ENCODE data around the gene PBX1. TPM values are rescaled to one million over a fixed set of nuclear protein-coding genes. Genes with fewer than 3 reads are reported as not detected.

Gene PBX1
- total and polyA plus RNA-seq, 4 donors: 2.2 to 17.3 (median 5.1) TPM

- no peaks in the 10 kb centered on the region for H3K9me3 ChIP-seq (ENCODE audit: control insufficient read depth in 4 of 4, low read length in 3 of 4)
- no peak overlapping the region for H3K27ac ChIP-seq (ENCODE audit: low read depth in 1 of 2, low read length in 2 of 2)
- DNase-seq (ENCODE audit: low spot score): no peak
- no peak overlapping the region for H3K9ac ChIP-seq (ENCODE audit: low read depth in 1 of 2, low read length in 2 of 2)
- no peaks in the 10 kb centered on the region for H3K27me3 ChIP-seq (ENCODE audit: control insufficient read depth in 4 of 4, insufficient read depth in 4 of 4, low read length in 3 of 4)
- no peak for TF ChIP-seq GABPA (IDR thresholded peaks at IDR 0.05 in 1 of 2, conservative IDR thresholded peaks at IDR 0.05 in 1 of 2)
- no peak for TF ChIP-seq HNF4G (IDR thresholded peaks at IDR 0.05)
- no peak for TF ChIP-seq NR2F2 (IDR thresholded peaks at IDR 0.05)
- no peak for TF ChIP-seq SP1 (IDR thresholded peaks at IDR 0.05)
- TF ChIP-seq EGR1 (IDR thresholded peaks at IDR 0.05; ENCODE audit: low read depth in 2 of 2): no peak
- no peak for TF ChIP-seq MAX (IDR thresholded peaks at IDR 0.05)
- no peak for TF ChIP-seq RXRA (IDR thresholded peaks at IDR 0.05)
- TF ChIP-seq CTCF (IDR thresholded peaks at IDR 0.05; ENCODE audit: low read depth, low read length, missing input control): no peak
- TF ChIP-seq YY1 (IDR thresholded peaks at IDR 0.05): no peak
- TF ChIP-seq RAD21 (IDR thresholded peaks at IDR 0.05): no peak
- TF ChIP-seq FOXA2 (IDR thresholded peaks at IDR 0.05): no peak
- TF ChIP-seq FOXA1 (IDR thresholded peaks at IDR 0.05): no peak
- TF ChIP-seq TAF1 (conservative IDR thresholded peaks at IDR 0.05): no peak
- no peak for TF ChIP-seq HNF4A (conservative IDR thresholded peaks at IDR 0.05)
- no peak for TF ChIP-seq JUND (IDR thresholded peaks at IDR 0.05)
- no peak for TF ChIP-seq ZBTB33 (IDR thresholded peaks at IDR 0.05)
- no peak overlapping the region for H3K4me3 ChIP-seq (ENCODE audit: low read depth in 1 of 3, low read length in 3 of 3)
- no peaks in the 10 kb centered on the region for H3K36me3 ChIP-seq (ENCODE audit: control insufficient read depth in 4 of 4, insufficient read depth in 3 of 4, low read depth in 1 of 4, low read length in 3 of 4)
- 76% methylated on average over 10 of the region's 10 CpGs for WGBS
- H3K4me1 ChIP-seq (ENCODE audit: control insufficient read depth in 4 of 4, insufficient read depth in 4 of 4, low read length in 3 of 4): no peaks in the 10 kb centered on the region
Measured at GRCh38 chr1:164842870-164843269, 283.9 kb downstream of the PBX1 start.

GRCh38 chr1:164843743-164844500 lies 284.9 kb downstream of the PBX1 start:
- no peaks in the 10 kb centered on the region for H3K9me3 ChIP-seq (ENCODE audit: control insufficient read depth in 4 of 4, low read length in 3 of 4)
- no peaks in the 10 kb centered on the region for H3K4me1 ChIP-seq (ENCODE audit: control insufficient read depth in 4 of 4, insufficient read depth in 4 of 4, low read length in 3 of 4)
- WGBS: 95% methylated on average over 3 of the region's 3 CpGs
- no peak overlapping the region for H3K4me3 ChIP-seq (ENCODE audit: low read depth in 1 of 3, low read length in 3 of 3)
- DNase-seq (ENCODE audit: low spot score): no peak
- H3K27ac ChIP-seq (ENCODE audit: low read depth in 1 of 2, low read length in 2 of 2): no peak overlapping the region
- no peak overlapping the region for H3K9ac ChIP-seq (ENCODE audit: low read depth in 1 of 2, low read length in 2 of 2)
- H3K36me3 ChIP-seq (ENCODE audit: control insufficient read depth in 4 of 4, insufficient read depth in 3 of 4, low read depth in 1 of 4, low read length in 3 of 4): no peaks in the 10 kb centered on the region
- no peaks in the 10 kb centered on the region for H3K27me3 ChIP-seq (ENCODE audit: control insufficient read depth in 4 of 4, insufficient read depth in 4 of 4, low read length in 3 of 4)
- TF ChIP-seq HNF4G (IDR thresholded peaks at IDR 0.05): no peak
- TF ChIP-seq ATF3 (IDR thresholded peaks at IDR 0.05): no peak
- TF ChIP-seq SP1 (IDR thresholded peaks at IDR 0.05): no peak
- TF ChIP-seq GABPA (IDR thresholded peaks at IDR 0.05 in 1 of 2, conservative IDR thresholded peaks at IDR 0.05 in 1 of 2): no peak
- no peak for TF ChIP-seq MAX (IDR thresholded peaks at IDR 0.05)
- no peak for TF ChIP-seq CTCF (IDR thresholded peaks at IDR 0.05; ENCODE audit: low read depth, low read length, missing input control)
- no peak for TF ChIP-seq RXRA (IDR thresholded peaks at IDR 0.05)
